HG03045 (cell line): ENCODE data around the gene PRM3.
A peak's percentile ranks its signal among the peaks of the same experiment; 100 is the strongest.

Experiments
- ATAC-seq: cut with Tn5 transposase; IDR thresholded peaks from one replicate; pipeline ENCODE4 v1.9.1; 2021; ENCODE audit warnings: mild to moderate bottlenecking, moderate library complexity; ENCODE audit not compliant: unreplicated experiment

PRM3 gene

DNA sequence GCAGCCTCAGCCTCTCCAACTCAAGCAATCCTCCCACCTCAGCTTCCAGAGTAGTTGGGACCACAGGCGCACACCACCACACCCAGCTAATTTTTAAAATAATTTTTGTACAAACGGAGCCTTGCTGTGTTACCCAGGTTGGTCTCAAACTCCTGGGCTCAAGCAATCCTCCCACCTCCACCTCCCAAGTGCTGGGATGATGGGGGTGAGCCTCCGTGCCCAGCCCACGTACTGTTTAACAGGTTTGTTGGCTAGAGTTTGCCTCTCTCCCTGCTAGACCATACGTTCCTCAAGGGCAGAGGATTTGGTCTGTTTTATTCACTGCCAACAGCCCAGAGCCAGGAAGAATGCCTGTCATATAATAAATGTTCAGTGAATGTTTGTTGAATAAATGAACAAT, 44.0 kb downstream of the PRM3 start:
- ATAC-seq, result no peak

GRCh38 chr16:11225677-11226549, 47.5 kb downstream of the PRM3 start:
- no peak for ATAC-seq

GRCh38 chr16:11224894-11225676, 48.3 kb downstream of the PRM3 start:
- peak; percentile 84 for ATAC-seq

DNA sequence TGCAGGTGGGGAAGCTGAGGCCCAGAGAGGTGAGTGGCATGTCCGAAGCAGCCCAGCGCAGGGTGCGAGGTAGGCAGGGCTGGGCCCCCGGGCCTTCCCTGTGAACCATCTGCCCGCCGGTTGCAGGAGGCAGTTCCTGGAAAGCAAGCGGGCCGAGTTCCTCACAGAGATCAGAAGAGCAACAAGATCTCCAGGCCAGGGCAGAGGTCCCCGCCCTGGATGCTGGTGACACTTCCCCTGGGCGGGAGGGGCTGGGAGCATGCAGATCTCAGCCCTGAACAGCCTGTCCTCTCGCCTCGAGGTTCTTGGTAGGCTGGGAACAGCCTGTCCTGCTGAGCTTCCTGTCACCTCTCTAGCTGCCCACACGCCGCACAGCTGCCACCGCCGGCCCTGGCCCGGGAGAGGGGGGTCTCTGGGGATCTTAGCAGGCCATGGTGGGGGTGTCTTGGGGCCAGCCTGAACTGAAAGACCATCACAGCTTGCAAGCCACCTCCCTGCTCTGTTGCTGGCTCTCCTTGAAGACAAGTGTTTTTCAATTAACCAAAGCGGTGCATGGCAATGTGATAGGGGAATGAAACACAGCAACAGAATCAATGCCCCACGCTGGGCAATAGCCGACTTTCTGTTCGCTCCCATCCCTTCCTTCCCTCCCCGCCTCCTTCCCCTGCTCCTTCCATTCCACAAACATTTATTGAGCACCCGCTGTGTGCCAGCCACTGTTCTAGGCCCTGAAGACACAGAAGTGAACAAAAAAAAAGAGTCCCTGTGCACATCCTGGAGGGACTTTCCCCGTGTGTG, 49.1 kb downstream of the PRM3 start:
- peak; percentile 37 for ATAC-seq
